Measurements from ENCODE around the gene MDM1. TPM values are rescaled to one million over a fixed set of nuclear protein-coding genes. Genes with fewer than 3 reads are reported as not detected.

The MDM1 gene
- total RNA-seq, 4 donors from 2014 or later: 28.1 to 33.9 (median 29.6) TPM

DNA sequence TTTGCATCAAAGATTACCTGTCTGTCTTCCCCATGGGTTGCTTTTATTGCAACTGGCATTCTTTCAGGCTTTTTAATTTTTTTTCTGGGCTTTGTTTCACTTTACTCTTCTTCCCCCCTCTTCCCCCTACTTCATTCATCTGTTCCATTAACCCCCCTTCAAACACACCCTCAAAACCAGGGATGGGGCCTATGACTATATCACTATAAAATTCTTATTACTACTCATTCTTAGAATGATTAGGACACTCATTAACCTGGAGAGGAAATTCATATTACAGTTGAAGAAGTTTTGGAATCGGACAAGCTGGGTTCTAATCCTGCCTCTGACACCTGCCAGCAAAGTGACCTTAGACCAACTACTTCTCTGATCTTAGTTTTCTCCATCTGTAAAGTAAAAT, 24.8 kb upstream of the MDM1 start:
- H3K36me3 ChIP-seq: no peaks in the 10 kb centered on the region
- DNase-seq: no peak
- intact Hi-C loops (cut with DNase I): loop anchor here (10.0 kb wide), 1 partner anchor 328 kb away; the partner anchor contains the start of gene NUP107
- no peaks in the 10 kb centered on the region for H3K27me3 ChIP-seq
- H3K9me3 ChIP-seq: no peaks in the 10 kb centered on the region
- peaks cover 0 to 3% of the 10 kb centered on the region in 2 donors for H3K4me1 ChIP-seq
- 85 to 94% methylated on average over 1 of the region's 1 CpG for WGBS, 2 donors
- no peak overlapping the region for H3K4me3 ChIP-seq (replicated peaks in 1 of 3)
- TF ChIP-seq POLR2A (IDR thresholded peaks at IDR 0.05) (no peak), CTCF (IDR thresholded peaks at IDR 0.05) (no peak)
- no peak overlapping the region for H3K27ac ChIP-seq

DNA sequence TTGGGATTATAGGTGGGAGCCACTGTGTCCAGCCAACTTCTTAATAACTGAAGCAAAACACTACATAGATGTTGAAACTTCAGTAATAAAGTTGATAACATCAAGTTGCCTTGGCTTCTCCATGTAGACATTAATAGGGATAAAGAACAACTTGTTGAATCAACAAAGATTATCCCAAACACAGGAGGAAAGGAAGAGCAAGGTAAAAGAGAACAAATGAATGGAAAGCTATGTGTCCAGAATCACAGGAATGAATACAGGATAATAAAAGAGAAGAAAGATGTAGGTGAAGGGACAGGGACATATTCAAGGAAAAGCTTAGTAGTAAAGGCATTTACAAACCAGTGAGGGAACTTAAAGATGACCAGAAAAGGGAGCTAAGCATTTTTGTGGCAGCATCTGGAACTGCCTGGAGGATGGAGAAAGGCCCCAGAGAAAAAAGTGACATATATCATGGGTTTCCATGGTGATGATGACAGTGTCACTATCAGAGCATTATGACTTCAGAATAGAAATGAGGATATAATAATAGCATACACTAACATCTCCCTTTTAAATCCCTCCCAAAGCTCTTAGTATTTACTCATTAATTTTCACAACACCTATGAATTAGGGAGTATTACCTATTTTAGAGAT, 24.0 kb upstream of the MDM1 start:
- no peak for TF ChIP-seq POLR2A (IDR thresholded peaks at IDR 0.05)
- TF ChIP-seq CTCF (IDR thresholded peaks at IDR 0.05): no peak
- no peaks in the 10 kb centered on the region for H3K27me3 ChIP-seq
- no peak overlapping the region for H3K4me3 ChIP-seq (replicated peaks in 1 of 3)
- H3K9me3 ChIP-seq: no peaks in the 10 kb centered on the region
- peaks cover 0 to 3% of the 10 kb centered on the region in 2 donors for H3K4me1 ChIP-seq
- intact Hi-C loops (cut with DNase I): loop anchor here (10.0 kb wide), 1 partner anchor 329 kb away; the partner anchor contains the start of gene NUP107
- H3K36me3 ChIP-seq: no peaks in the 10 kb centered on the region
- H3K27ac ChIP-seq: no peak overlapping the region
- DNase-seq: no peak

DNA sequence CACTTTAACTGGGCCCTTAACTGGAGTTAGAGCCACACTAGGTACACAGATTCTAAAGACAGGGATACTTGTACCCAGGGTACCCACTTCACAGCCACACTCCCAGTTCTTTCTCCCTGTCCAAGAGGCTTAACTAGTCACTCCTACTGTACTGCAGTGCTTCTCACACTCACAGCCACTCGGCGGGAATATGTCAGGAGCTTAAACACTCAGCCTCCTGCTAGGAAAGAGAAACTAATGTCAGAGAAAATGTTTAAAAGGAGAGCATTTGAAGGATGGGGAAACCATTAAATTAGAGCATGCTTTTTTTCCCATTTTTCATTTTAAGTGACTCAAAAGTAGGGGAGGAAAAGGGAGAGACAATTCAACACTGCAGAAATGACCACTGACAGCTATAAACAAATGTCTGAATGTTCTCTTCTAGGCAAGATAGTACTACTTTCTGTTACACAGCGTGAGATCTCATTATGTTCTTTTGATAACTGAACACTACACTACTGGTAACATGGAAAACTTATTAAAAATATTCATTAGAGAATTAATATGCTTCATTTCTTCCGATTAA, 22.9 kb upstream of the MDM1 start:
- peaks cover 0 to 3% of the 10 kb centered on the region in 2 donors for H3K4me1 ChIP-seq
- H3K4me3 ChIP-seq (replicated peaks in 1 of 3): no peak overlapping the region
- no peaks in the 10 kb centered on the region for H3K36me3 ChIP-seq
- TF ChIP-seq CTCF (IDR thresholded peaks at IDR 0.05) (no peak), POLR2A (IDR thresholded peaks at IDR 0.05) (no peak)
- intact Hi-C loops (cut with DNase I): loop anchor here (10.0 kb wide), 1 partner anchor 330 kb away; the partner anchor contains the start of gene NUP107
- H3K9me3 ChIP-seq: no peaks in the 10 kb centered on the region
- WGBS, 2 donors: 66 to 79% methylated on average over 4 of the region's 4 CpGs
- H3K27me3 ChIP-seq: no peaks in the 10 kb centered on the region
- H3K27ac ChIP-seq: no peak overlapping the region
- DNase-seq: no peak

- WGBS, 2 donors: 73 to 77% methylated on average over 2 of the region's 2 CpGs
- no peak overlapping the region for H3K27ac ChIP-seq
- H3K9me3 ChIP-seq: no peaks in the 10 kb centered on the region
- TF ChIP-seq CTCF (IDR thresholded peaks at IDR 0.05) (no peak), POLR2A (IDR thresholded peaks at IDR 0.05) (no peak)
- intact Hi-C loops (cut with DNase I): loop anchor here (10.0 kb wide), 1 partner anchor 333 kb away; the partner anchor contains the start of gene NUP107
- no peaks in the 10 kb centered on the region for H3K4me1 ChIP-seq
- H3K4me3 ChIP-seq (replicated peaks in 1 of 3): no peak overlapping the region
- H3K27me3 ChIP-seq: no peaks in the 10 kb centered on the region
- no peaks in the 10 kb centered on the region for H3K36me3 ChIP-seq
- DNase-seq: no peak
These were observed 19.9 kb upstream of the MDM1 start for GRCh38 chr12:68352067-68352466.

- intact Hi-C loops (cut with DNase I): loop anchor here (10.0 kb wide), 1 partner anchor 334 kb away; the partner anchor contains the start of gene NUP107
- WGBS, 2 donors: 88 to 89% methylated on average over 3 of the region's 3 CpGs
- Histone ChIP-seq H3K36me3 (no peaks in the 10 kb centered on the region), H3K4me3 (replicated peaks in 1 of 3) (no peak overlapping the region), H3K4me1 (no peaks in the 10 kb centered on the region), H3K27me3 (no peaks in the 10 kb centered on the region), H3K9me3 (no peaks in the 10 kb centered on the region), H3K27ac (no peak overlapping the region)
- no peak for DNase-seq
- no peak for TF ChIP-seq POLR2A (IDR thresholded peaks at IDR 0.05)
- TF ChIP-seq CTCF (IDR thresholded peaks at IDR 0.05): no peak
These were observed 18.6 kb upstream of the MDM1 start for GRCh38 chr12:68350753-68351152.

Data from thyroid gland (tissue), 4 donors.